HG03108 (cell line): ENCODE data around the gene RALBP1.

Experiments
- ATAC-seq: cut with Tn5 transposase; IDR thresholded peaks from one replicate; pipeline ENCODE4 v1.9.1; 2021; ENCODE audit warnings: moderate library complexity; ENCODE audit not compliant: unreplicated experiment

Gene RALBP1

GRCh38 chr18:9581667-9582066 is 106.4 kb downstream of the RALBP1 start:
- no peak for ATAC-seq

- no peak for ATAC-seq
These were observed 111.5 kb downstream of the RALBP1 start for GRCh38 chr18:9586814-9587213.
